T follicular helper cell (primary cell): Measurements from ENCODE around the gene PICK1.
"Not testable (repeated sequence)": the region's sequence is repeated elsewhere in the genome, so short reads cannot be mapped to it uniquely, and the experiment has no call there.

ENCODE experiments used
- DNase-seq: peaks from one replicate; pipeline ENCODE4 v3.0.0-alpha.2; 2020; ENCODE audit warnings: low read depth

The PICK1 gene

GRCh38 chr22:38114484-38115398, 57.5 kb downstream of the PICK1 start:
- peak; percentile 60 for DNase-seq

GRCh38 chr22:38115423-38116205, 58.4 kb downstream of the PICK1 start:
- DNase-seq = no peak

GRCh38 chr22:38117556-38117955, 60.4 kb downstream of the PICK1 start:
- not testable (repeated sequence) for DNase-seq

GRCh38 chr22:38118182-38118581, 61.0 kb downstream of the PICK1 start:
- no peak for DNase-seq

GRCh38 chr22:38118747-38119146, 61.5 kb downstream of the PICK1 start:
- not testable (repeated sequence) for DNase-seq

GRCh38 chr22:38120359-38121110, 63.3 kb downstream of the PICK1 start:
- DNase-seq = no peak

- no peak for DNase-seq
Observed at GRCh38 chr22:38122616-38123015, 65.4 kb downstream of the PICK1 start.

- DNase-seq = no peak
Observed at GRCh38 chr22:38124236-38124974, 67.2 kb downstream of the PICK1 start.

GRCh38 chr22:38125038-38125610, 67.9 kb downstream of the PICK1 start:
- DNase-seq = no peak
